H1 (cell line): ENCODE measurements around the gene SLC24A3. TPM values are rescaled to one million over a fixed set of nuclear protein-coding genes. Genes with fewer than 3 reads are reported as not detected.

Source experiments
- CTCF ChIA-PET: fragments of 300-600 bp; sonication (Branson Sonifier 250); formaldehyde crosslinking; loops from one replicate; lab custom pipeline; 2021; ENCODE audit not compliant: partially characterized antibody; lab: Charles Lee
- POLR2A ChIA-PET: fragments of 300-600 bp; sonication (Branson Sonifier 250); formaldehyde crosslinking; loops from one replicate; lab custom pipeline; 2021; ENCODE audit warnings: inconsistent platforms; ENCODE audit not compliant: partially characterized antibody; lab: Charles Lee
- DNase-seq, 2 experiments: peaks; one replicate each; pipeline versions ENCODE4 v3.0.0 to v3.0.0-alpha.2; 2010 to 2022; ENCODE audit warnings: low spot score in 2 of 2, low read depth in 1 of 2, mixed read lengths in 1 of 2
- FAIRE-seq: peaks from 2 replicates; lab custom pipeline; 2011; peaks lifted over from hg19 to GRCh38; lab: Jason Lieb, UNC
- H2AFZ ChIP-seq: 2 replicates; pipeline ENCODE4 v1.8.1; 2012; ENCODE audit warnings: low read length, inconsistent platforms
- H2AK5ac ChIP-seq: 2 replicates; pipeline ENCODE4 v1.6.1; 2013; ENCODE audit warnings: low read depth, low read length
- H2BK120ac ChIP-seq: replicated peaks from 2 replicates; pipeline ENCODE3; 2013; ENCODE audit warnings: low read depth, low read length, inconsistent platforms
- H2BK12ac ChIP-seq: 2 replicates; pipeline ENCODE4 v1.6.1; 2013; ENCODE audit warnings: low read depth, low read length
- H2BK15ac ChIP-seq: 2 replicates; pipeline ENCODE4 v1.6.1; 2013; ENCODE audit warnings: low read length
- H2BK20ac ChIP-seq: 2 replicates; pipeline ENCODE4 v1.6.1; 2013; ENCODE audit warnings: low read length
- H2BK5ac ChIP-seq: 2 replicates; pipeline ENCODE4 v1.6.1; 2013; ENCODE audit warnings: low read depth, low read length
- H3K14ac ChIP-seq: 2 replicates; pipeline ENCODE4 v1.6.1; 2013; ENCODE audit warnings: inconsistent platforms; ENCODE audit not compliant: insufficient read length
- H3K18ac ChIP-seq: 2 replicates; pipeline ENCODE4 v1.6.1; 2013; ENCODE audit warnings: low read length; ENCODE audit errors: extremely low read depth
- H3K23ac ChIP-seq: 2 replicates; pipeline ENCODE4 v1.6.1; 2013; ENCODE audit warnings: inconsistent platforms; ENCODE audit not compliant: insufficient read length
- H3K23me2 ChIP-seq: 2 replicates; pipeline ENCODE4 v1.6.1; 2013; ENCODE audit warnings: low read depth, low read length
- H3K27ac ChIP-seq: 2 replicates; pipeline ENCODE4 v1.6.1; 2011; ENCODE audit warnings: low read depth, low read length, inconsistent platforms
- H3K27me3 ChIP-seq, 4 experiments: replicated peaks in 1 of 4; 1 replicate in 1 of 4; 2 replicates in 3 of 4; pipeline versions ENCODE4 v1.6.1 to v1.8.1; 2011 to 2013; ENCODE audit warnings: low read length in 3 of 4, mild to moderate bottlenecking in 3 of 4, inconsistent platforms in 2 of 4, mixed read lengths in 2 of 4, moderate library complexity in 1 of 4; ENCODE audit not compliant: control insufficient read depth in 3 of 4, insufficient read depth in 3 of 4; ENCODE audit errors: extremely low read depth in 1 of 4
- H3K36me3 ChIP-seq, 4 experiments: 2 replicates each; pipeline versions ENCODE4 v1.6.1 to v1.8.1; 2011 to 2013; ENCODE audit warnings: mild to moderate bottlenecking in 4 of 4, low read length in 3 of 4, moderate library complexity in 2 of 4, control low read depth in 1 of 4, inconsistent platforms in 1 of 4; ENCODE audit not compliant: insufficient read depth in 4 of 4, control insufficient read depth in 2 of 4
- H3K4ac ChIP-seq: replicated peaks from 2 replicates; pipeline ENCODE3; 2013; ENCODE audit warnings: low read length, low read depth, mixed read lengths, inconsistent platforms; ENCODE audit not compliant: insufficient read length
- H3K4me1 ChIP-seq, 4 experiments: replicated peaks in 1 of 4; 1 replicate in 1 of 4; 2 replicates in 3 of 4; pipeline versions ENCODE4 v1.6.1 to v1.8.1; 2011 to 2013; ENCODE audit warnings: low read length in 3 of 4, inconsistent platforms in 2 of 4, mixed read lengths in 1 of 4; ENCODE audit not compliant: insufficient read depth in 4 of 4, control insufficient read depth in 3 of 4
- H3K4me2 ChIP-seq, 2 experiments: 2 replicates each; pipeline versions ENCODE4 v1.6.1 to v1.8.1; 2011 to 2013; ENCODE audit warnings: low read depth in 2 of 2, low read length in 2 of 2, control low read depth in 1 of 2, inconsistent platforms in 1 of 2, mild to moderate bottlenecking in 1 of 2; ENCODE audit not compliant: insufficient read depth in 1 of 2
- H3K4me3 ChIP-seq, 4 experiments: fragments of 200-600, 300-600 bp in 1 of 4; sonication (generic), shearing (Covaris generic), sonication (Bioruptor Twin) in 1 of 4; 2 replicates each; pipeline versions ENCODE4 v1.5.1 to v1.8.1; 2011 to 2016; ENCODE audit warnings: low read length in 4 of 4, low read depth in 3 of 4, control low read depth in 2 of 4, inconsistent platforms in 2 of 4, mild to moderate bottlenecking in 2 of 4, mixed read lengths in 1 of 4, moderate library complexity in 1 of 4; ENCODE audit not compliant: insufficient read depth in 2 of 4; ENCODE audit errors: extremely low read depth in 1 of 4
- H3K56ac ChIP-seq: replicated peaks from 2 replicates; pipeline ENCODE3; 2013; ENCODE audit warnings: low read depth, mild to moderate bottlenecking, mixed read lengths, low read length, inconsistent platforms; ENCODE audit not compliant: insufficient read length
- H3K79me1 ChIP-seq: 2 replicates; pipeline ENCODE4 v1.6.1; 2013; ENCODE audit warnings: low read depth, low read length, control low read depth
- H3K79me2 ChIP-seq, 2 experiments: 2 replicates each; pipeline versions ENCODE4 v1.6.1 to v1.8.1; 2012 to 2013; ENCODE audit warnings: low read length in 2 of 2, mild to moderate bottlenecking in 2 of 2, inconsistent platforms in 1 of 2; ENCODE audit not compliant: insufficient read depth in 2 of 2, control insufficient read depth in 1 of 2
- H3K9ac ChIP-seq, 4 experiments: replicated peaks in 1 of 4; 1 replicate in 1 of 4; 2 replicates in 3 of 4; pipeline versions ENCODE4 v1.6.1 to v1.8.1; 2011 to 2013; ENCODE audit warnings: low read depth in 3 of 4, low read length in 3 of 4, control low read depth in 2 of 4, mild to moderate bottlenecking in 2 of 4, moderate library complexity in 2 of 4, inconsistent platforms in 1 of 4; ENCODE audit errors: extremely low read depth in 1 of 4
- H3K9me3 ChIP-seq, 2 experiments: 2 replicates each; pipeline versions ENCODE4 v1.6.1 to v1.8.1; 2012 to 2013; ENCODE audit warnings: mild to moderate bottlenecking in 2 of 2, moderate library complexity in 2 of 2, control low read depth in 1 of 2, inconsistent platforms in 1 of 2, low read depth in 1 of 2, low read length in 1 of 2, mixed read lengths in 1 of 2; ENCODE audit not compliant: insufficient read depth in 2 of 2
- H4K20me1 ChIP-seq, 2 experiments: replicated peaks in 1 of 2; 2 replicates each; pipeline versions ENCODE3 to v1.8.1; 2011 to 2013; ENCODE audit warnings: inconsistent platforms in 2 of 2, low read length in 2 of 2, mild to moderate bottlenecking in 1 of 2; ENCODE audit not compliant: insufficient read depth in 2 of 2, control insufficient read depth in 1 of 2
- H4K5ac ChIP-seq: 2 replicates; pipeline ENCODE4 v1.6.1; 2013; ENCODE audit warnings: low read length, low read depth, mixed read lengths, inconsistent platforms; ENCODE audit not compliant: insufficient read length
- H4K8ac ChIP-seq: 2 replicates; pipeline ENCODE4 v1.8.0; 2013; ENCODE audit warnings: mild to moderate bottlenecking, moderate library complexity, low read length, inconsistent platforms; ENCODE audit not compliant: insufficient read depth; ENCODE audit errors: extremely low read depth
- H4K91ac ChIP-seq: replicated peaks from 2 replicates; pipeline ENCODE3; 2013; ENCODE audit warnings: low read length, mixed read lengths, inconsistent platforms; ENCODE audit not compliant: insufficient read length
- ATF2 ChIP-seq: IDR thresholded peaks from 2 replicates; pipeline ENCODE4 v1.6.1; 2012; ENCODE audit warnings: low read length, inconsistent platforms
- CBX8 ChIP-seq: fragments of 300-800, 300-1000 bp; sonication (generic); IDR thresholded peaks from 2 replicates; pipeline ENCODE4 v1.7.1; 2016; ENCODE audit warnings: low read depth, low read length, borderline replicate concordance
- EZH2 ChIP-seq: fragments of 200-600 bp; sonication (generic); IDR thresholded peaks from 2 replicates; pipeline ENCODE4 v1.7.1; 2012; ENCODE audit warnings: low read depth, mild to moderate bottlenecking, moderate library complexity, low read length, inconsistent platforms; ENCODE audit not compliant: severe bottlenecking
- FOSL1 ChIP-seq: IDR thresholded peaks from 2 replicates; pipeline ENCODE4 v1.6.1; 2011; ENCODE audit warnings: mild to moderate bottlenecking, low read depth, low read length, moderate library complexity; ENCODE audit not compliant: insufficient read depth
- GABPA ChIP-seq: IDR thresholded peaks from 2 replicates; pipeline ENCODE4 v1.6.1; 2011; ENCODE audit warnings: mild to moderate bottlenecking, low read length, moderate library complexity, borderline replicate concordance; ENCODE audit not compliant: insufficient read depth
- HDAC2 ChIP-seq, 2 experiments: fragments of 300-600 bp in 1 of 2; sonication (generic) in 1 of 2; IDR thresholded peaks; 2 replicates each; pipeline ENCODE4 v1.6.1; 2011 to 2012; ENCODE audit warnings: low read depth in 2 of 2, low read length in 2 of 2, mild to moderate bottlenecking in 2 of 2, moderate library complexity in 2 of 2, borderline replicate concordance in 1 of 2, inconsistent platforms in 1 of 2
- KDM5A ChIP-seq: fragments of 200-600 bp; IDR thresholded peaks from 2 replicates; pipeline ENCODE4 v1.7.1; 2012; ENCODE audit warnings: mild to moderate bottlenecking, low read length, inconsistent platforms, mixed read lengths
- MAFK ChIP-seq: IDR thresholded peaks from 2 replicates; pipeline ENCODE4 v1.6.1; 2012; ENCODE audit warnings: low read depth, mild to moderate bottlenecking, improper control_type of control experiment, low read length
- RNF2 ChIP-seq: fragments of 200-900, 300-1000 bp; sonication (generic); IDR thresholded peaks from 2 replicates; pipeline ENCODE4 v1.7.1; 2016; ENCODE audit warnings: borderline replicate concordance, low read depth, mild to moderate bottlenecking, antibody characterized with exemption, low read length; ENCODE audit not compliant: poor library complexity, severe bottlenecking; ENCODE audit errors: missing control alignments
- SIN3A ChIP-seq, 2 experiments: IDR thresholded peaks in 1 of 2; conservative IDR thresholded peaks in 1 of 2; 2 replicates each; pipeline ENCODE4 v1.6.1; 2011 to 2012; ENCODE audit warnings: low read length in 2 of 2, improper control_type of control experiment in 1 of 2, low read depth in 1 of 2, mild to moderate bottlenecking in 1 of 2
- SP2 ChIP-seq: IDR thresholded peaks from 2 replicates; pipeline ENCODE4 v1.6.1; 2012; ENCODE audit warnings: mild to moderate bottlenecking, low read length, inconsistent platforms
- TBP ChIP-seq: IDR thresholded peaks from 2 replicates; pipeline ENCODE4 v1.6.1; 2011; ENCODE audit warnings: low read depth, low read length, improper control_type of control experiment
- WGBS, 2 experiments: shearing (Covaris generic) in 1 of 2; methylation state at CpG; one replicate each; pipeline versions ENCODE4 v1.1.6 to v1.1.7; 2013 to 2015; ENCODE audit warnings: low lambda C conversion rate in 2 of 2, mixed read lengths in 2 of 2, inconsistent platforms in 1 of 2, low coverage in 1 of 2, missing lambda C conversion rate in 1 of 2; ENCODE audit not compliant: insufficient replicate concordance in 2 of 2, insufficient coverage in 1 of 2, insufficient read length in 1 of 2; ENCODE audit errors: extremely low coverage in 1 of 2, missing lambda C conversion rate in 1 of 2; 5-methylcytosine and 5-hydroxymethylcytosine counted together
- polyA plus RNA-seq, 7 experiments: library from polyadenylated mRNA; depleted of rRNA in 3 of 7; stranded (reverse) in 5 of 7; unstranded in 2 of 7; fragments of >200 nt in 5 of 7; fragments of 200-250 nt in 2 of 7; gene quantifications; 1 replicate in 5 of 7; 2 replicates in 1 of 7; 4 replicates in 1 of 7; pipeline versions ENCODE4 v1.2.1 to v1.2.3, GENCODE V29; 2011 to 2013; ENCODE audit warnings: missing spikeins in 2 of 7, mixed read lengths in 2 of 7
- total RNA-seq: library from RNA; stranded (reverse); fragmentation: NEBNext Ultra II Directional; extraction: Animal tissue kit (Norgen Biotek cat#: 25700); gene quantifications from 2 replicates; pipeline ENCODE4 v1.2.1, GENCODE V29; 2021

SLC24A3 gene
- total and polyA plus RNA-seq, 2 of the 8 experiments (the other 6 are each of a cell fraction or from before 2014, with no cell fraction given): 4.5 to 6.3 TPM

- ChIA-PET CTCF (no interaction called here), POLR2A (no interaction called here)
- no peaks in the 10 kb centered on the region for H3K23me2 ChIP-seq
- TF ChIP-seq SP2 (no peak), GABPA (no peak), FOSL1 (no peak), HDAC2 (IDR thresholded peaks at IDR 0.05; ENCODE audit: borderline replicate concordance in 1 of 2, low read depth in 2 of 2, low read length in 2 of 2) (no peak), EZH2 (no peak), MAFK (no peak), SIN3A (conservative IDR thresholded peaks at IDR 0.05 in 1 of 2, IDR thresholded peaks at IDR 0.05 in 1 of 2; ENCODE audit: low read depth in 1 of 2, low read length in 2 of 2) (no peak), ATF2 (no peak), KDM5A (no peak), RNF2 (no peak), CBX8 (no peak), TBP (no peak)
Measured at GRCh38 chr20:19181552-19181951, 30.9 kb upstream of the SLC24A3 start.

More at GRCh38 chr20:19181552-19181951, 30.9 kb upstream of the SLC24A3 start:
- Histone ChIP-seq H3K4ac (no peak overlapping the region), H3K27ac (no peak overlapping the region), H3K4me1 (no peaks in the 10 kb centered on the region), H3K23ac (no peak overlapping the region), H3K9me3 (no peaks in the 10 kb centered on the region), H4K20me1 (no peaks in the 10 kb centered on the region), H4K8ac (no peak overlapping the region), H3K4me3 (no peak overlapping the region), H3K18ac (no peak overlapping the region), H2BK15ac (no peak overlapping the region), H3K14ac (no peak overlapping the region), H4K91ac (no peak overlapping the region), H2BK120ac (no peak overlapping the region), H3K79me1 (no peaks in the 10 kb centered on the region), H2AK5ac (no peak overlapping the region), H2BK5ac (no peak overlapping the region), H3K36me3 (no peaks in the 10 kb centered on the region), H4K5ac (no peak overlapping the region), H3K79me2 (no peaks in the 10 kb centered on the region), H3K4me2 (no peak overlapping the region), H3K27me3 (no peaks in the 10 kb centered on the region), H3K9ac (no peak overlapping the region), H2BK12ac (no peak overlapping the region), H2BK20ac (no peak overlapping the region), H3K56ac (no peak overlapping the region), H2AFZ (no peak overlapping the region)
- WGBS, 2 experiments: 91% methylated on average over 2 of the region's 2 CpGs; no CpG with 5 or more reads in 1 of the 2 experiments
- FAIRE-seq: no peak
- DNase-seq: no peak
